CD4-positive, alpha-beta T cell treated with Interleukin-17A for 1 hour (primary cell): ENCODE measurements around the gene MPIG6B.

Source experiments
- DNase-seq: peaks from one replicate; pipeline ENCODE4 v3.0.0-alpha.2; 2020

The MPIG6B gene

GRCh38 chr6:31739639-31740396 is 16.6 kb downstream of the MPIG6B start, which contains the start of gene MSH5:
TSS of gene MSH5 (plus strand) at chr6:31740005. CDS start at chr6:31740467, 462 bp downstream.
- peak; percentile 97 for DNase-seq

- DNase-seq: no peak
These were observed 17.4 kb downstream of the MPIG6B start for GRCh38 chr6:31740397-31741223.

- DNase-seq: no peak
These were observed 18.6 kb downstream of the MPIG6B start for GRCh38 chr6:31741815-31742214.

GRCh38 chr6:31742894-31743293 is 19.7 kb downstream of the MPIG6B start:
- DNase-seq: no peak

- no peak for DNase-seq
These were observed 21.2 kb downstream of the MPIG6B start for GRCh38 chr6:31744422-31744821.

- no peak for DNase-seq
These were observed 26.3 kb downstream of the MPIG6B start for GRCh38 chr6:31749301-31750036.

GRCh38 chr6:31750411-31751022 is 27.3 kb downstream of the MPIG6B start:
- no peak for DNase-seq

- no peak for DNase-seq
These were observed 29.7 kb downstream of the MPIG6B start for GRCh38 chr6:31752739-31753319.

GRCh38 chr6:31758281-31758680 is 35.1 kb downstream of the MPIG6B start:
- DNase-seq: no peak

- no peak for DNase-seq
These were observed 37.6 kb downstream of the MPIG6B start for GRCh38 chr6:31760790-31761189.

GRCh38 chr6:31761343-31761742 is 38.2 kb downstream of the MPIG6B start:
- no peak for DNase-seq

GRCh38 chr6:31762356-31762755 is 39.2 kb downstream of the MPIG6B start, which contains the start of gene SAPCD1:
TSS of gene SAPCD1 (plus strand) at chr6:31762656. CDS start at chr6:31763055, 399 bp downstream.
- no peak for DNase-seq

GRCh38 chr6:31762878-31763618 is 39.9 kb downstream of the MPIG6B start:
- no peak for DNase-seq

- DNase-seq: no peak
These were observed 40.4 kb downstream of the MPIG6B start for GRCh38 chr6:31763619-31763940.

GRCh38 chr6:31764198-31764597 is 41.0 kb downstream of the MPIG6B start:
- no peak for DNase-seq

GRCh38 chr6:31765559-31765909 is 42.4 kb downstream of the MPIG6B start:
- DNase-seq: no peak

- no peak for DNase-seq
These were observed 43.0 kb downstream of the MPIG6B start for GRCh38 chr6:31765910-31766794.

GRCh38 chr6:31767096-31767645 is 44.0 kb downstream of the MPIG6B start:
- no peak for DNase-seq

GRCh38 chr6:31768363-31769257 is 45.4 kb downstream of the MPIG6B start:
- no peak for DNase-seq
